HG02870 (cell line): ENCODE measurements around the gene OPCML.

Experiments
- ATAC-seq: cut with Tn5 transposase; IDR thresholded peaks from one replicate; pipeline ENCODE4 v1.9.1; 2021; ENCODE audit warnings: mild to moderate bottlenecking, moderate library complexity; ENCODE audit not compliant: unreplicated experiment

Gene OPCML

GRCh38 chr11:133362156-133362555 lies 170.1 kb downstream of the OPCML start:
- ATAC-seq = no peak

GRCh38 chr11:133361689-133361994 lies 170.7 kb downstream of the OPCML start:
- no peak for ATAC-seq

GRCh38 chr11:133360860-133361688 lies 171.2 kb downstream of the OPCML start:
- no peak for ATAC-seq

DNA sequence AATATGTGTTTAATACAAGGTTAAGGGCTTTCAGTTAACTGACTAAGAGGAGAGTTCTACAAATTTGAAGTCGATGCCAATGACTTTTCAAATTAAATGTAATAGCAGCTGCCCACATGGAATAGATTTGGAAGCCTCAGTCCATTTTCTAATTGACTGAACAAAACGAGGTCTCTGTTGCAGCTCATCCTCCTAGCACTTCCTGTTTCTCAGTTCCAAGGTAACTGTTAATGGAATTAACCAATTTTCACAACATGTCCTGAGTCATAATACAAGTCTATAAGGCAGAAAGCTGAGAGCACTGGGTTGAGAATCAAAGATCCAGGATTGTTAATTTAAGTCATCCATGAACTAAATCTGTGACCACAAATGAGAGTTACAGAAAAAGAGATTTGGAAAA lies 177.2 kb downstream of the OPCML start:
- no peak for ATAC-seq

- no peak for ATAC-seq
Measured at GRCh38 chr11:133354069-133354468, 178.2 kb downstream of the OPCML start.

DNA sequence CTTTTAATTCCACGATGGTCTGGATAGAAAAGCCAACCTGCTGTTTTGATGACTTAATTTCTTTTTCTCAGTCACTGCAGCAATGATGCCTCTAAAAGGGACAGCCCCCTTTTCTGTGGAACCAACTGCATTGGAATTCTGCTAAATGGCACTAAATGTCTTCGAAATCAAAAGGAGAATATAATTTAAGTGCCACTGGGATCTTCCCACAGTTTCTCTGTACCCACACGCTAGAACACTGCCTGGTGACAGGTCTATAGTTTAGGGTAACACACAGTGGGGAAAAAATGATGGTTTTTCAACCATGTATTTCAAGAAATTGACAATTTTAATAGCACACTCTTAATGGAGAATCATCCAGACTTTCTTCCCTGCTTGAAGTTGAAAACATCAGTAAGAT lies 182.3 kb downstream of the OPCML start:
- ATAC-seq = no peak

DNA sequence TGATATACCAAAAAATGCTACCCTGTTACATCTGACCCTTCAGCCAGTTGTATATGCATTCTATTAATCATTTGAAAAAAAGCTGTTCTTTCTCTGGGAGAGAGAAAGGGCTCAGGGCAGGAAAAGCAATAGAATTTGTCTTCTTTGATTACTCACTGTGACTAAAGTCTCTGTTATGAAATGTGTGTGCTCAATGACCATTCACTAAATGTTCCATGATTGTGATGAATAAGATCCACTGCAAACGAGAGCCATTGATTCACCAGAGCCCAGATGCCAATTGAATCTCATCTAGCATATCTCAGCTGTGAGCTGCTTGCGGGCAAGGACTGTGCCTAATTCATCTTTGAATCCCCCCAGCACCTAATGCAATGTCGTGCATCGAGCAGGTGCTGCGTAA lies 184.3 kb downstream of the OPCML start:
- ATAC-seq = no peak

DNA sequence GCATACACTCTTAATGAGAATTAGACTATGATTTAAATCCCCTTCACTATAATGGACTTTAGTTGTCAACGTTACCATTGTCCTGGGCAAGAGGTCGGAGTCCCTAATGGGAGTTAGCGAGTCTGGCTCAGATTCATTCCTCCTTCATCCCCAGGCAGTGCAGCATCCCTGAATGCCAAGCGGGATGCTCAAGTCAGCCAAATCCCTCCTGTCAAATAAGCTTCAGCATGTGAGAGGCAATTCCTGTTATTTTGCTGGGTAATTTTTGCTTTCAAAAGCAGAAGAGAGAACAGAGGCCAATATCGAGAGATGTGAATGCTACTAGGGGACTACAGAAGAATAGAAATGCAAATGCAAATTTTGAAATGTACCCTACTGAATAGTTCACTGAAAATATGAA lies 186.2 kb downstream of the OPCML start:
- ATAC-seq = no peak

DNA sequence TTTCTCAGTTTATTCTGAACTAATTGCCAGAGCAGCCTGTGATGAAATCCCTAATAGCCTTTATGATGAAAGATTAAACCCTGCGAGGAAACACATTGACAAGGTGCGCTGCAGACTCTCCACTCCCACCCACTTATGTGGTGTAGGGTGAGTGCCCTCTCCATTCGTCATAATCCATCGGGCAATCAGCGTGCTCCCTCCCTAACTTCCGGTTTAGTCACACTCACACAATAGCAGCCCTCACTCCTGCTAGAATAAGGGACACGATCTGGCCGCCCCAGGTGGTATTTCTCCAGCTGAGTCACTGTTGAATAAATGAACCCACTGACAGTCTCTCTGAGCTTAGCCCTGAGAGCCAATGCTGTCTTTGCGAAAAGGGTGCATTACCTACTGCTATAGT lies 188.3 kb downstream of the OPCML start:
- no peak for ATAC-seq

DNA sequence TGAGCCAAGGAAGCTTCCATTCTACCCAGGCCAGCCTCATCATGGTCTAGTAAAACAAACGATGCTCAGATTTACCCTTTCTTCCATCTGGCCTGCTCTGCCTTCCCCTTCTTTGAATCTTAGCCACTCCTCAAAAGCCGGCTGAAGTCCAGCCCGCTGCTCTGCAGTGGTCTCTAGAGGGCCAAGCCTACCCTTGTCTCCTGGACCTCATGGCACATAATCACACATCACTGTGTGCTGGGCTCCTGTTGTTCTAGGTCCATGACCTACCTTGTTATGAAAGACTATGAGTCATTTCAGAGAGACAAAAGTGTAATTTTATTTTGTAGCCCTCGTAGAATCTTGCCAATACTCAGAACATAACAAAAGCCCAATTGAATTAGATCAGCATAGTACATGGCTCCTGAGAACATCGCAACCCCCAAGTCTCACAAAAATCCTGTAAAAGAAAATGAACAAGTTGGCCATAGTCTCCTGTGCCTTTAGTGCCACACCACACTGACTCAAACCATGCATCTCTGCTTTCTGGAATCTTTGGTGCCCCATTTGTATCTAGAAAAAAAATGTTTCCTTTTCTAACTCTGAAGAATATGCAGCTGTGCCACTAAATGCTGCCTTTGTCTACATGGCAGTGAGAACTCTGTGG lies 192.7 kb downstream of the OPCML start:
- ATAC-seq = no peak

GRCh38 chr11:133338588-133338987 lies 193.7 kb downstream of the OPCML start:
- ATAC-seq = no peak

- no peak for ATAC-seq
Measured at GRCh38 chr11:133337951-133338418, 194.3 kb downstream of the OPCML start.

- no peak for ATAC-seq
Measured at GRCh38 chr11:133337193-133337592, 195.1 kb downstream of the OPCML start.

GRCh38 chr11:133331031-133331430 lies 201.3 kb downstream of the OPCML start:
- ATAC-seq = no peak

DNA sequence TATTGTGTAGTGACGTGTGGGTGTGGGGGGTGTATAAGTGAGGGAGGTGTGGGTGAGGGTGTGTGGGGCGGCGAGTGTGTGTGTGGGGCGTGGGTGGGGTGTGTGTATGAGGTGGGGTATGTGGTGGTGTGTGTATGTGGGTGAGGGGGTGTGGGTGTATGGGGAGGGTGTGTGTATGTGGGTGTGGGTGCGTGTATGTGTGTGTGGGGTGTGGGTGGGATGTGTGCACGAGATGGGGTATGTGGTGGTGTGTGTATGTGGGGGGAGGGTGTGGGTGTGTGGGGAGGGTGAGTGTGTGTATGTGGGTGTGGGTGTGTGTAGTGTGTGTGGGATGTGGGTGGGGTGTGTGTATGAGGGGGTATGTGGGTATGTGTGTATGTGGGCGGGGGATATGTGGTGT lies 205.5 kb downstream of the OPCML start:
- ATAC-seq = no peak

DNA sequence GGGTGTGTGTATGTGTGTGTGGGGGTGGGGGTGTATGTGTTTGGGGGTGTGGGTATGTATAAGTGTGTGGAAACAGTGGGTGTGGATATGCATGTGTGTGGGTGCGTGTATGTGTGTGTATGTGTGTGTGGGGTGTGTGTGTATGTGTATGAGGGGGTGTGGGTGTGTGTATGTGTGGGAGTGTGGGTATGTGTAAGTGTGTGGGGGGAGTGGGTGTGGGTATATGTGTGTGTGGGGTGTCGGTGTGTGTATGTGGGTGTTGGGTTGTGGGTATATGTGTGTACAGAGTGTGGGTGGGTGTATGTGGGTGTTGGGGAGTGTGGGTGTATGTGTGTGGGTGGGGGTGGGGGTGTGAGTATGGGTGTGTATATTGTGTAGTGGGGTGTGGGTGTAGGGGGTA lies 206.0 kb downstream of the OPCML start:
- ATAC-seq = no peak

DNA sequence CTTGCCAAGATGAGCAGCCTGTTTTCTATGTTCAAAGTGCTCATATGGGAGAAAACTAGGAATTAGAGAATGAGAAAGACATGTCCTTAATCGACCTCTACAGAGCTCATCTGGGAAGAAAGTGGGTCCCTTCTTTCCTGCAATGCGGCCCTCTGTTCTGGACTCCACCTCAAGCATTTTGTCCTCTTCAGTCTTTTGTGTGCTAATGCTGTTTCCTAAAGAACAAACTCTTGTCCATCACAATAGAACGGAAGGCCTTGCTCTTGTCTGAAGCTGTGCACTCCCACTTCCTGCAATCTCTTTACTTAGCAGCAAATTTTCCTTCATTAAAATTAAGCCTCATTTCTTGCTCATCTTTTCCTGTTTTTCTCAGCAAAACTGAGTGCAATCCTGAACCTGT lies 206.6 kb downstream of the OPCML start:
- ATAC-seq = no peak

GRCh38 chr11:133323354-133323753 lies 208.9 kb downstream of the OPCML start:
- ATAC-seq = no peak

DNA sequence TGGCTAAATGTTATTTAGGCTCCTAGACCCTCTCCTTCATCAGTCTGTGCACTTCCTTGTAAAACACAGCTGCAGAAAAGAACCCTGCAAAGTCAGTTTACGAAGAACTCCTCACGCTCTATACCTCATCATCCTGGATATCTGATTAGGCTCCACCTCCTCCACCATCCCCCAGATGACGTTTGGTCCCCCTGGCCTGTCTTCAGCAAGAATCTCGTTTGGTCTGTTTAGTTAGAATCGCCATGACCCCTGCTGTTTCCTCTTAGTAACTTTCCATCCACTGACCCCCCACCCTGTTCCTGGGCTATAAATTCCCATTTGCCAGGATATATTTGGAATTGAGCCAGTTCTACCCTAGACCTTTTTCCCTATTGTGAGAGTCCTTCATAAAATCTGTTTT lies 214.1 kb downstream of the OPCML start:
- ATAC-seq = no peak

DNA sequence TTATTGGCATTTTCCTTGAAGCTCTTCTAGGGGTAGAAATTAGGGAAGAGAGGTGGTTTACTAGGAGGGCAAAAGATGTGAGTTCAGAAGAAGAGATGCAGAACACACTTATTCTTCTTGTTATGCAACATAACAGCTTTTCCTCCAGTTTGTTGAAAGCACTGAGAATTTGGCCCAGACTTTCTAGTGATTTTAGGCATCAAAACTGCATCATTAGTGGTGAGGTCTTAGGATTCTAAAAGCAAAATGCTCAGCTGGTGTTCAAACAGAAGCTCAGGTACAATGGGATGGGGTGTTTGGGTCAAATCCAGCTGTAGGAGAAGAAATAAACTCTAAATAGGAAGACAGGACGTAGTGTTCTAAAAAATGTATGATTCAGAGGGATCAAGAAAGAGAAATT lies 221.1 kb downstream of the OPCML start:
- ATAC-seq = no peak

DNA sequence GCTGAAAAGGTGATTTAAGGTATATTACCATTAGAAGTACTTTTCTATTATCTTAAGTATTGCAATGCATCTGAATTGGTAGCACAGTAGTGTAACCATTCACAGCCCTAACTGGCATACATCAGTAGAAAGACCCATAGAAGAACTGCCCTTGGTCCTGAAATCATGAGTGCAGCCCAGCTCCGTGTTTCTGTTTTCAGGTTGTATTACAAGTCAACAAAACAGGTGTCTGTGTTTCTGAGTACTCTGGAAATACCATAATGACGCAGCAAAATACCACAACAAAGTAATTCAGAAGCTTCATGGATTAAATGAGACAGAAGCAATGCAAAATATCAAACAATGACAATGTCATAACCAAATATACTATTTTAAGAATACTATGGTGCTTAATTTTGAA lies 226.3 kb downstream of the OPCML start:
- no peak for ATAC-seq

GRCh38 chr11:133305208-133305956 lies 226.9 kb downstream of the OPCML start:
- no peak for ATAC-seq
